Neuronal stem cell (in vitro differentiated cells): Measurements from ENCODE around the gene ENO4.

Experiments used
- DNase-seq: peaks from one replicate; pipeline ENCODE4 v3.0.0-alpha.2; 2013; ENCODE audit warnings: low spot score
- H2AFZ ChIP-seq: one replicate; pipeline ENCODE4 v1.6.1; 2013; ENCODE audit warnings: mild to moderate bottlenecking, low read length, inconsistent platforms
- H2AK5ac ChIP-seq: 2 replicates; pipeline ENCODE4 v1.6.1; 2013; ENCODE audit warnings: low read depth, mild to moderate bottlenecking, inconsistent platforms, low read length, moderate library complexity, mixed read lengths
- H2BK120ac ChIP-seq: 2 replicates; pipeline ENCODE4 v1.6.1; 2013; ENCODE audit warnings: low read depth, mild to moderate bottlenecking, inconsistent platforms, low read length, moderate library complexity, mixed read lengths
- H2BK12ac ChIP-seq: one replicate; pipeline ENCODE4 v1.6.1; 2013; ENCODE audit warnings: low read length, inconsistent platforms
- H2BK15ac ChIP-seq: 2 replicates; pipeline ENCODE4 v1.6.1; 2013; ENCODE audit warnings: mild to moderate bottlenecking, low read length, inconsistent platforms, mixed read lengths
- H2BK5ac ChIP-seq: one replicate; pipeline ENCODE4 v1.6.1; 2013; ENCODE audit warnings: inconsistent platforms, mild to moderate bottlenecking, low read length, moderate library complexity
- H3K14ac ChIP-seq: one replicate; pipeline ENCODE4 v1.6.1; 2013; ENCODE audit warnings: low read length, inconsistent platforms
- H3K18ac ChIP-seq: 2 replicates; pipeline ENCODE4 v1.6.1; 2013; ENCODE audit warnings: low read length, inconsistent platforms
- H3K23ac ChIP-seq: 2 replicates; pipeline ENCODE4 v1.6.1; 2013; ENCODE audit warnings: low read depth, mild to moderate bottlenecking, mixed read lengths, low read length, inconsistent platforms; ENCODE audit not compliant: poor library complexity
- H3K27ac ChIP-seq: replicated peaks from 3 replicates; pipeline ENCODE4 v1.5.1; 2013; ENCODE audit warnings: low read length, inconsistent platforms
- H3K27me3 ChIP-seq, 3 experiments: 2 replicates each; pipeline ENCODE4 v1.6.1; 2013; ENCODE audit warnings: low read length in 3 of 3, mild to moderate bottlenecking in 2 of 3, inconsistent platforms in 1 of 3, low read depth in 1 of 3, mixed read lengths in 1 of 3, moderate library complexity in 1 of 3; ENCODE audit not compliant: control insufficient read depth in 3 of 3, insufficient read depth in 3 of 3
- H3K36me3 ChIP-seq, 2 donors: replicated peaks in 1 of 2; 2 replicates each; pipeline ENCODE4 v1.6.1; 2013; ENCODE audit warnings: low read length in 2 of 2; ENCODE audit not compliant: control insufficient read depth in 2 of 2, insufficient read depth in 2 of 2
- H3K4ac ChIP-seq: 2 replicates; pipeline ENCODE4 v1.6.1; 2013; ENCODE audit warnings: inconsistent platforms, mild to moderate bottlenecking, low read length, moderate library complexity
- H3K4me1 ChIP-seq, 2 donors: 1 replicate in 1 of 2; 2 replicates in 1 of 2; pipeline ENCODE4 v1.6.1; 2013; ENCODE audit warnings: low read length in 2 of 2, low read depth in 1 of 2; ENCODE audit not compliant: control insufficient read depth in 2 of 2, insufficient read depth in 1 of 2
- H3K4me2 ChIP-seq: one replicate; pipeline ENCODE4 v1.6.1; 2013; ENCODE audit warnings: mild to moderate bottlenecking, low read length, inconsistent platforms; ENCODE audit not compliant: insufficient read depth, poor library complexity, severe bottlenecking
- H3K4me3 ChIP-seq, 2 donors: 2 replicates each; pipeline ENCODE4 v1.5.1; 2013; ENCODE audit warnings: low read length in 2 of 2, mild to moderate bottlenecking in 2 of 2, inconsistent platforms in 1 of 2, moderate library complexity in 1 of 2
- H3K79me1 ChIP-seq: one replicate; pipeline ENCODE4 v1.6.1; 2013; ENCODE audit warnings: low read depth, mild to moderate bottlenecking, inconsistent platforms, low read length, moderate library complexity
- H3K9ac ChIP-seq: one replicate; pipeline ENCODE4 v1.6.1; 2013; ENCODE audit warnings: mild to moderate bottlenecking, low read depth, low read length, inconsistent platforms; ENCODE audit not compliant: poor library complexity
- H3K9me3 ChIP-seq, 2 donors: replicated peaks in 1 of 2; 2 replicates each; pipeline versions ENCODE3 to v1.6.1; 2013; ENCODE audit warnings: low read length in 2 of 2, mild to moderate bottlenecking in 2 of 2, inconsistent platforms in 1 of 2, low read depth in 1 of 2, mixed read lengths in 1 of 2, moderate library complexity in 1 of 2; ENCODE audit not compliant: control insufficient read depth in 2 of 2, insufficient read depth in 1 of 2
- H4K8ac ChIP-seq: one replicate; pipeline ENCODE4 v1.6.1; 2013; ENCODE audit warnings: low read depth, mild to moderate bottlenecking, inconsistent platforms, low read length, moderate library complexity
- H4K91ac ChIP-seq: one replicate; pipeline ENCODE4 v1.6.1; 2013; ENCODE audit warnings: low read length, low read depth, mild to moderate bottlenecking, inconsistent platforms; ENCODE audit not compliant: poor library complexity
- WGBS, 2 donors: extraction: QIAGEN DNeasy Blood & Tissue Kit; methylation state at CpG; one replicate each; pipeline ENCODE4 v1.1.7; 2013; ENCODE audit warnings: missing lambda C conversion rate in 2 of 2, mixed read lengths in 1 of 2; ENCODE audit not compliant: insufficient read length in 2 of 2, insufficient replicate concordance in 1 of 2; ENCODE audit errors: extremely low coverage in 2 of 2; 5-methylcytosine and 5-hydroxymethylcytosine counted together

The ENO4 gene

GRCh38 chr10:116840389-116841075 lies 8.8 kb upstream of the ENO4 start:
- H3K36me3 ChIP-seq = no peaks in the 10 kb centered on the region
- H3K14ac ChIP-seq = no peak overlapping the region
- H4K91ac ChIP-seq = no peak overlapping the region
- H4K8ac ChIP-seq = no peak overlapping the region
- no peak overlapping the region for H2BK5ac ChIP-seq
- H3K79me1 ChIP-seq = no peaks in the 10 kb centered on the region
- peaks cover 6 to 19% of the 10 kb centered on the region in 2 donors for H3K4me1 ChIP-seq
- H3K4me3 ChIP-seq = no peak overlapping the region
- H3K4ac ChIP-seq = no peak overlapping the region
- no peak overlapping the region for H2AFZ ChIP-seq
- no peak overlapping the region for H2BK15ac ChIP-seq
- H2BK12ac ChIP-seq = no peak overlapping the region
- peaks cover 0 to 59% (median 0%) of the 10 kb centered on the region in 3 experiments for H3K27me3 ChIP-seq
- no peak overlapping the region for H2BK120ac ChIP-seq
- H3K9me3 ChIP-seq = no peaks in the 10 kb centered on the region
- no peak overlapping the region for H2AK5ac ChIP-seq
- no peak overlapping the region for H3K23ac ChIP-seq
- no peak overlapping the region for H3K18ac ChIP-seq
- no CpG with 5 or more reads among the region's 6 CpGs for WGBS, 2 donors
- no peak overlapping the region for H3K4me2 ChIP-seq
- H3K9ac ChIP-seq = no peak overlapping the region
- DNase-seq = no peak
- no peak overlapping the region for H3K27ac ChIP-seq

GRCh38 chr10:116845823-116846222 lies 3.5 kb upstream of the ENO4 start:
- H3K9ac ChIP-seq = no peak overlapping the region
- peaks cover 5 to 15% of the 10 kb centered on the region in 2 donors for H3K4me1 ChIP-seq
- H2AFZ ChIP-seq = no peak overlapping the region
- H2BK12ac ChIP-seq = no peak overlapping the region
- H4K8ac ChIP-seq = no peak overlapping the region
- peaks cover 0 to 44% (median 0%) of the 10 kb centered on the region in 3 experiments for H3K27me3 ChIP-seq
- no peak overlapping the region for H2AK5ac ChIP-seq
- H3K9me3 ChIP-seq = no peaks in the 10 kb centered on the region
- no peak overlapping the region for H2BK5ac ChIP-seq
- no peak overlapping the region for H4K91ac ChIP-seq
- no peak overlapping the region for H3K14ac ChIP-seq
- H3K4me3 ChIP-seq = no peak overlapping the region
- no peak overlapping the region for H3K4me2 ChIP-seq
- H2BK15ac ChIP-seq = no peak overlapping the region
- no peak overlapping the region for H3K4ac ChIP-seq
- H3K23ac ChIP-seq = no peak overlapping the region
- peaks cover 2% of the 10 kb centered on the region for H3K79me1 ChIP-seq
- no peaks in the 10 kb centered on the region for H3K36me3 ChIP-seq
- DNase-seq = no peak
- no peak overlapping the region for H2BK120ac ChIP-seq
- H3K27ac ChIP-seq = no peak overlapping the region
- no peak overlapping the region for H3K18ac ChIP-seq
- no CpG with 5 or more reads among the region's 2 CpGs for WGBS, 2 donors

GRCh38 chr10:116848032-116848943 lies 1.0 kb upstream of the ENO4 start:
- H2BK120ac ChIP-seq = peak overlapping the region; percentile 10
- peaks cover 2% of the 10 kb centered on the region for H3K79me1 ChIP-seq
- H3K4me1 ChIP-seq = peaks cover 5 to 15% of the 10 kb centered on the region in 2 donors
- H3K4me3 ChIP-seq = peak overlapping the region; percentile 59 to 88
- no peak overlapping the region for H3K4ac ChIP-seq
- peaks cover 0 to 43% (median 0%) of the 10 kb centered on the region in 3 experiments for H3K27me3 ChIP-seq
- peak overlapping the region; percentile 51 for H2BK15ac ChIP-seq
- H4K91ac ChIP-seq = no peak overlapping the region
- H3K27ac ChIP-seq = peak overlapping the region; percentile 86
- peak overlapping the region; percentile 93 for H3K18ac ChIP-seq
- no peak overlapping the region for H2BK12ac ChIP-seq
- H2AK5ac ChIP-seq = peak overlapping the region; percentile 1
- no peak overlapping the region for H3K9ac ChIP-seq
- no CpG with 5 or more reads among the region's 17 CpGs for WGBS, 2 donors
- no peak overlapping the region for H3K23ac ChIP-seq
- peak overlapping the region; percentile 32 for H2BK5ac ChIP-seq
- no peak for DNase-seq
- H4K8ac ChIP-seq = no peak overlapping the region
- H3K4me2 ChIP-seq = peak overlapping the region; percentile 95
- H3K9me3 ChIP-seq = no peaks in the 10 kb centered on the region
- H3K36me3 ChIP-seq = no peaks in the 10 kb centered on the region
- H2AFZ ChIP-seq = peak overlapping the region; percentile 95
- no peak overlapping the region for H3K14ac ChIP-seq

- Histone ChIP-seq H2BK15ac (peak overlapping the region; percentile 51), H3K27ac (peak overlapping the region; percentile 86), H3K9ac (peak overlapping the region; percentile 90), H3K18ac (peak overlapping the region; percentile 93), H2AFZ (peak overlapping the region; percentile 95), H3K27me3 (peaks cover 0 to 43% (median 0%) of the 10 kb centered on the region in 3 experiments), H3K14ac (peak overlapping the region; percentile 48), H2BK12ac (no peak overlapping the region), H2BK120ac (peak overlapping the region; percentile 10), H4K91ac (no peak overlapping the region), H3K4ac (no peak overlapping the region), H3K36me3 (no peaks in the 10 kb centered on the region), H3K4me2 (peak overlapping the region; percentile 95), H3K4me3 (peak overlapping the region; percentile 59 to 88), H2BK5ac (peak overlapping the region; percentile 32), H3K9me3 (no peaks in the 10 kb centered on the region), H4K8ac (no peak overlapping the region), H2AK5ac (peak overlapping the region; percentile 1), H3K23ac (peak overlapping the region; percentile 67), H3K4me1 (peaks cover 5 to 15% of the 10 kb centered on the region in 2 donors), H3K79me1 (peaks cover 2% of the 10 kb centered on the region)
- no CpG with 5 or more reads among the region's 23 CpGs for WGBS, 2 donors
- no peak for DNase-seq
Observed at GRCh38 chr10:116848944-116849247, 403 bp upstream of the ENO4 start.
